ENCODE measurements around the gene B4GALT6. TPM values are rescaled to one million over a fixed set of nuclear protein-coding genes. Genes with fewer than 3 reads are reported as not detected.

Gene B4GALT6
- total and polyA plus RNA-seq, 2 of the 8 experiments (the other 6 are each of a cell fraction or from before 2014, with no cell fraction given): 6.3 to 41.5 TPM

DNA sequence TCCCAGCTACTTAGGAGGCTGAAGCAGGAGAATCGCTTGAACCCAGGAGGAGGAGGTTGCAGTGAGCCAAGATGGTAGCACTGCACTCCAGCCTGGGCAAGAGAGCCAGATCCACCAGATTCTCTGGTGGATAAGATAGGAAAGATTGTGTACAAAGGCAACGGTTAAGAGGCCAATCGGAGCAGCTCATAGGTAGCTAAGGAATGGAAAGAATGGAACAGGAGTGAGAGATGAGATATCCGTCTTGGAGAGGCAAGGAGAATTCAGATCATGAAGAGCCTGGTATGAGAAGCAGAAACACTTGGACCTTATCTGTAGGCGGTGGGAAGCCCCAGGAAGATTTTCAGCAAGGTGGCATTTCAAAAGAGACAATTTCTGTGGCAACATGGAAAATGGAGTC, 65.6 kb downstream of the B4GALT6 start:
- H3K36me3 ChIP-seq (ENCODE audit: control insufficient read depth in 2 of 4, insufficient read depth in 4 of 4, low read length in 3 of 4): no peaks in the 10 kb centered on the region
- no peak for FAIRE-seq
- H2AK5ac ChIP-seq (ENCODE audit: low read depth, low read length): no peak overlapping the region
- H3K4me2 ChIP-seq (ENCODE audit: insufficient read depth in 1 of 2, low read depth in 2 of 2, low read length in 2 of 2): no peak overlapping the region
- H2BK20ac ChIP-seq (ENCODE audit: low read length): no peak overlapping the region
- H3K4me3 ChIP-seq (ENCODE audit: extremely low read depth in 1 of 4, insufficient read depth in 2 of 4, low read depth in 3 of 4, low read length in 4 of 4): no peak overlapping the region
- no peak overlapping the region for H2BK15ac ChIP-seq (ENCODE audit: low read length)
- no peaks in the 10 kb centered on the region for H3K27me3 ChIP-seq (replicated peaks in 1 of 4; ENCODE audit: control insufficient read depth in 3 of 4, extremely low read depth in 1 of 4, insufficient read depth in 3 of 4, low read length in 3 of 4)
- no peaks in the 10 kb centered on the region for H4K20me1 ChIP-seq (replicated peaks in 1 of 2; ENCODE audit: control insufficient read depth in 1 of 2, insufficient read depth in 2 of 2, low read length in 2 of 2)
- DNase-seq (ENCODE audit: low read depth in 1 of 2, low spot score in 2 of 2): no peak
- H4K91ac ChIP-seq (replicated peaks; ENCODE audit: insufficient read length, low read length): no peak overlapping the region
- no peak overlapping the region for H3K56ac ChIP-seq (replicated peaks; ENCODE audit: insufficient read length, low read depth, low read length)
- H3K4ac ChIP-seq (replicated peaks; ENCODE audit: insufficient read length, low read depth, low read length): no peak overlapping the region
- no peaks in the 10 kb centered on the region; a peak in 1 of 4 replicates for H3K9me3 ChIP-seq (ENCODE audit: insufficient read depth in 2 of 2, low read depth in 1 of 2, low read length in 1 of 2)
- CTCF ChIA-PET (ENCODE audit: partially characterized antibody): interaction anchor here (0.8 to 1.5 kb wide), 2 partner anchors 8 to 63 kb away, joined by 4 to 8 read pairs; no protein-coding TSS in a partner anchor
- no peaks in the 10 kb centered on the region for H3K23me2 ChIP-seq (ENCODE audit: low read depth, low read length)
- no peak overlapping the region for H2BK5ac ChIP-seq (ENCODE audit: low read depth, low read length)
- H2BK120ac ChIP-seq (replicated peaks; ENCODE audit: low read depth, low read length): no peak overlapping the region
- no peak overlapping the region for H4K5ac ChIP-seq (ENCODE audit: insufficient read length, low read depth, low read length)
- H2BK12ac ChIP-seq (ENCODE audit: low read depth, low read length): no peak overlapping the region
- H3K14ac ChIP-seq (ENCODE audit: insufficient read length): no peak overlapping the region
- no peak overlapping the region for H3K9ac ChIP-seq (replicated peaks in 1 of 4; ENCODE audit: extremely low read depth in 1 of 4, low read depth in 3 of 4, low read length in 3 of 4)
- WGBS, 2 experiments (ENCODE audit: extremely low coverage in 1 of 2, insufficient coverage in 1 of 2, insufficient read length in 1 of 2, insufficient replicate concordance in 2 of 2, low coverage in 1 of 2, low lambda C conversion rate in 2 of 2, missing lambda C conversion rate in 1 of 2): 89% methylated on average over 5 of the region's 5 CpGs; no CpG with 5 or more reads in 1 of the 2 experiments
- POLR2A ChIA-PET (ENCODE audit: partially characterized antibody): interaction anchor here (0.9 kb wide), 1 partner anchor 11 kb away, joined by 3 read pairs; no protein-coding TSS in a partner anchor
- H3K4me1 ChIP-seq (replicated peaks in 1 of 4; ENCODE audit: control insufficient read depth in 3 of 4, insufficient read depth in 4 of 4, low read length in 3 of 4): peaks cover 0 to 3% (median 1%) of the 10 kb centered on the region in 4 experiments; a peak in 2 of 7 replicates
- no peak overlapping the region for H3K18ac ChIP-seq (ENCODE audit: extremely low read depth, low read length)
- H4K8ac ChIP-seq (ENCODE audit: extremely low read depth, insufficient read depth, low read length): no peak overlapping the region
- H2AFZ ChIP-seq (ENCODE audit: low read length): no peak overlapping the region
- no peaks in the 10 kb centered on the region for H3K79me2 ChIP-seq (ENCODE audit: control insufficient read depth in 1 of 2, insufficient read depth in 2 of 2, low read length in 2 of 2)
- no peaks in the 10 kb centered on the region for H3K79me1 ChIP-seq (ENCODE audit: low read depth, low read length)
- H3K27ac ChIP-seq (ENCODE audit: low read depth, low read length): no peak overlapping the region
- no peak overlapping the region for H3K23ac ChIP-seq (ENCODE audit: insufficient read length)
- no peak for TF ChIP-seq JUN (IDR thresholded peaks at IDR 0.05; ENCODE audit: low read depth, low read length)
- no peak for TF ChIP-seq SAP30 (IDR thresholded peaks at IDR 0.05; ENCODE audit: insufficient read depth, insufficient replicate concordance, low read length)
- TF ChIP-seq TAF1 (IDR thresholded peaks at IDR 0.05; ENCODE audit: low read depth, low read length): no peak
- TF ChIP-seq CBX8 (IDR thresholded peaks at IDR 0.05; ENCODE audit: borderline replicate concordance, low read depth, low read length): no peak
- no peak for TF ChIP-seq NRF1 (IDR thresholded peaks at IDR 0.05; ENCODE audit: low read depth, low read length)
- no peak for TF ChIP-seq BRCA1 (IDR thresholded peaks at IDR 0.05; ENCODE audit: low read depth, low read length)
- TF ChIP-seq, protein P1, sequence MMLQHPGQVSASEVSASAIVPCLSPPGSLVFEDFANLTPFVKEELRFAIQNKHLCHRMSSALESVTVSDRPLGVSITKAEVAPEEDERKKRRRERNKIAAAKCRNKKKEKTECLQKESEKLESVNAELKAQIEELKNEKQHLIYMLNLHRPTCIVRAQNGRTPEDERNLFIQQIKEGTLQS (IDR thresholded peaks at IDR 0.05; ENCODE audit: insufficient read depth, low read depth, low read length): no peak
- no peak for TF ChIP-seq RFX5 (IDR thresholded peaks at IDR 0.05; ENCODE audit: borderline replicate concordance, low read depth, low read length)
- no peak for TF ChIP-seq YY1 (IDR thresholded peaks at IDR 0.05; ENCODE audit: low read depth, low read length)
- TF ChIP-seq CHD1 (IDR thresholded peaks at IDR 0.05; ENCODE audit: low read depth, low read length): no peak
- no peak for TF ChIP-seq EZH2 (IDR thresholded peaks at IDR 0.05; ENCODE audit: low read depth, low read length, severe bottlenecking)
- TF ChIP-seq KDM4A (IDR thresholded peaks at IDR 0.05; ENCODE audit: low read depth, low read length, severe bottlenecking): no peak

Measured in H1 (cell line).